Right ventricle myocardium superior (tissue), 1 donor: ENCODE results near the gene FGF19. TPM values are rescaled to one million over a fixed set of nuclear protein-coding genes. Genes with fewer than 3 reads are reported as not detected.

Experiments used
- ATAC-seq: fragments of 200-7000 bp; cut with Tn5 transposase; one replicate; pipeline ENCODE4 v1.9.1; 2020; ENCODE audit warnings: mild to moderate bottlenecking; ENCODE audit not compliant: poor library complexity
- DNase-seq: peaks from one replicate; pipeline ENCODE4 v3.0.0-alpha.2; 2020
- intact Hi-C: fragments of 100-400 bp; cut with DNase I; formaldehyde crosslinking; loops from one replicate; pipeline ENCODE4 v1.11.2; 2022
- total RNA-seq: library from RNA; stranded (reverse); fragmentation: NEBNext Ultra II Directional; extraction: Animal tissue kit (Norgen Biotek cat#: 25700); gene quantifications from one replicate; pipeline ENCODE4 v1.2.1, GENCODE V29; 2021
- donor health status: DM: no; HTN: yes; CAD: no; lungs with severe emphysema.

FGF19 gene
- total RNA-seq, 1 donor from 2014 or later: not detected

GRCh38 chr11:69683764-69684333, 20.0 kb downstream of the FGF19 start:
- intact Hi-C loops: no loop called here
- ATAC-seq (no peak), DNase-seq (peak; percentile 36)

GRCh38 chr11:69682681-69683326, 21.0 kb downstream of the FGF19 start:
- intact Hi-C loops: no loop called here
- DNase-seq (no peak), ATAC-seq (no peak)

GRCh38 chr11:69682221-69682620, 21.6 kb downstream of the FGF19 start:
- no peak for DNase-seq
- ATAC-seq: no peak
- intact Hi-C loops: no loop called here

GRCh38 chr11:69680688-69681087, 23.1 kb downstream of the FGF19 start:
- ATAC-seq: no peak

GRCh38 chr11:69677749-69678148, 26.1 kb downstream of the FGF19 start:
- no peak for DNase-seq
- intact Hi-C loops: no loop called here
- no peak for ATAC-seq

More at GRCh38 chr11:69680688-69681087, 23.1 kb downstream of the FGF19 start:
- no peak for DNase-seq
- intact Hi-C loops: no loop called here

GRCh38 chr11:69674886-69675714, 28.7 kb downstream of the FGF19 start, which contains the start of gene LTO1:
LTO1 (minus strand) TSS chr11:69675353; CDS start chr11:69675239, 114 bp downstream.
- intact Hi-C loops: no loop called here

GRCh38 chr11:69674267-69674885, 29.4 kb downstream of the FGF19 start:
- intact Hi-C loops: no loop called here
- no peak for ATAC-seq
- no peak for DNase-seq

More at GRCh38 chr11:69674886-69675714, 28.7 kb downstream of the FGF19 start, which contains the start of gene LTO1:
- DNase-seq (peak; percentile 99), ATAC-seq (peak; percentile 100)

- no peak for DNase-seq
- intact Hi-C loops: no loop called here
- no peak for ATAC-seq
Measured at GRCh38 chr11:69671734-69672465, 31.9 kb downstream of the FGF19 start.

- DNase-seq (peak; percentile 91), ATAC-seq (peak; percentile 72)
- intact Hi-C loops: no loop called here
Measured at GRCh38 chr11:69670158-69670845, 33.5 kb downstream of the FGF19 start.

GRCh38 chr11:69669486-69669885, 34.3 kb downstream of the FGF19 start:
- ATAC-seq (no peak), DNase-seq (no peak)
- intact Hi-C loops: no loop called here

GRCh38 chr11:69667619-69668604, 35.9 kb downstream of the FGF19 start:
- intact Hi-C loops: no loop called here
- DNase-seq: peak; percentile 16

GRCh38 chr11:69666752-69667536, 36.9 kb downstream of the FGF19 start:
- peak; percentile 33 for DNase-seq
- ATAC-seq: no peak
- intact Hi-C loops: no loop called here

More at GRCh38 chr11:69667619-69668604, 35.9 kb downstream of the FGF19 start:
- ATAC-seq: no peak

- no peak for ATAC-seq
- peak; percentile 22 for DNase-seq
- intact Hi-C loops: no loop called here
Measured at GRCh38 chr11:69666261-69666660, 37.6 kb downstream of the FGF19 start.

- ATAC-seq (no peak), DNase-seq (peak; percentile 17)
- intact Hi-C loops: no loop called here
Measured at GRCh38 chr11:69665669-69666068, 38.2 kb downstream of the FGF19 start.

GRCh38 chr11:69664901-69665300, 38.9 kb downstream of the FGF19 start:
- ATAC-seq: no peak
- DNase-seq: peak; percentile 36
- intact Hi-C loops: no loop called here
